Measurements from ENCODE around the gene TRPC4AP.

GRCh38 chr20:35077872-35078271, 14.7 kb downstream of the TRPC4AP start:
- TF ChIP-seq GLIS3 (CRISPR knock-in tag; IDR thresholded peaks at IDR 0.05) (no peak), CREB5 (CRISPR knock-in tag; IDR thresholded peaks at IDR 0.05; ENCODE audit: low read depth) (no peak), RARB (CRISPR knock-in tag; IDR thresholded peaks at IDR 0.05) (no peak)
